Stimulated activated CD4-positive, alpha-beta T cell treated with anti-CD3 and anti-CD28 coated beads, Interleukin-4, amount 100 ng/mL, for 4 hours (primary cell): Measurements from ENCODE around the gene BOLA2B.
"Not testable (repeated sequence)": the region's sequence is repeated elsewhere in the genome, so short reads cannot be mapped to it uniquely, and the experiment has no call there.

ENCODE experiments used
- DNase-seq, 2 experiments: peaks; one replicate each; pipeline ENCODE4 v3.0.0-alpha.2; 2020

The BOLA2B gene

GRCh38 chr16:30193615-30194014, at the start of gene BOLA2B, which contains the start of gene SLX1A:
Gene BOLA2B (minus strand): TSS chr16:30193666. CDS start chr16:30193595, 71 bp downstream.
Gene SLX1A (plus strand): TSS chr16:30193875. CDS start chr16:30194085, 210 bp downstream.
- DNase-seq: not testable (repeated sequence)

GRCh38 chr16:30217082-30217481, 23.6 kb upstream of the BOLA2B start:
- not testable (repeated sequence) for DNase-seq

DNA sequence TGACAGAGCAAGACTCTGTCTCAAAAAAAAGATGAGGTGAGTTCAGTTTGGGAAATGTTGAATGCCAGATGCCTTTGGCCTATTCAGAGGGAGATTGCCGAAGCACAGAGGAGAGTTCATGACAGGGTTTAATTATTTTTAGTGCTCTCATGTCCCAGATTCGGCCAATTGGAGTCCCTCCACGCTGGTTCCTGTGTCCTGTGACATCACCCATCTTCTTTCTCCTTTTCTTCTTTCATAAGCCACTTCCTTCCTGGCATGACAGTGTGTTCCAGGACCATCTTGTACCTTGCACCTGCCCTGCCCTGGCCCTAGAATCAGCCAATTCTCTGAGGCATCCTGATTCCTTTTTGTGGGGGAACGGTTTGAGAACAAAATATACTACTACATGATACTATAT, 17.9 kb upstream of the BOLA2B start:
- DNase-seq: not testable (repeated sequence)

GRCh38 chr16:30209032-30209431, 15.6 kb upstream of the BOLA2B start:
- not testable (repeated sequence) for DNase-seq

DNA sequence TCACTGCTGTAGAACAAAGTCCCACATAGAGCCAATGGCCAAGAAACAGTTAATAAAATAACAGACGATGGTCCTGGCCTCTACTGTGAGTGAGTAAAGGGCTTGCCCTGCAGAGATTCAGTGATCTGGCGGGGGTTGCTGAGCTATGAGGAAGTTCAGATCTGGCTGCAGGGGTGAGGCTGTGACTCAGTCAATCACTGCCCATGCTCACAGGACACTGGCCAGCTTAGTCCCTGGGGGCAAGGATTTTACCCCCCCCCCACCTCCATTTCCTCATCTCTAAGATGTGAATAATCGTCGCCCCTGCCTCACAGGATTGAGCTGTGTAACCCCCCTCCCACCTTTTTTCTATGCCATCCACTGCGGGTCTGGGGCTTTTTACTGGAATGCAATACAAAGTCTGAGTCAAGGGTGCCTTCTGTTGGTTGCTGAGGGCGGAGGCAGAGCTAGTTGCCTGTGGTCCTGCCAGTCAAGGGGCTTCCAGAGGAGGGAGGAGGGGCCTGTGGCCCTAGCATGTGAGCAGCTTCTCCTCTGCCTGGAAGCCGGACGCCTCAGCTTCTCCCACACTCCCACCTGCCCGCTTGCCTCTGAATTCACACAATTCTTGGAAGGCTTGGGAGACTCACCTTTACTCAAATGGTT, 13.7 kb upstream of the BOLA2B start:
- DNase-seq: peak in 1 of 2 experiments; percentile 1

- DNase-seq: not testable (repeated sequence)
These were observed 12.8 kb upstream of the BOLA2B start for GRCh38 chr16:30206252-30206651.

DNA sequence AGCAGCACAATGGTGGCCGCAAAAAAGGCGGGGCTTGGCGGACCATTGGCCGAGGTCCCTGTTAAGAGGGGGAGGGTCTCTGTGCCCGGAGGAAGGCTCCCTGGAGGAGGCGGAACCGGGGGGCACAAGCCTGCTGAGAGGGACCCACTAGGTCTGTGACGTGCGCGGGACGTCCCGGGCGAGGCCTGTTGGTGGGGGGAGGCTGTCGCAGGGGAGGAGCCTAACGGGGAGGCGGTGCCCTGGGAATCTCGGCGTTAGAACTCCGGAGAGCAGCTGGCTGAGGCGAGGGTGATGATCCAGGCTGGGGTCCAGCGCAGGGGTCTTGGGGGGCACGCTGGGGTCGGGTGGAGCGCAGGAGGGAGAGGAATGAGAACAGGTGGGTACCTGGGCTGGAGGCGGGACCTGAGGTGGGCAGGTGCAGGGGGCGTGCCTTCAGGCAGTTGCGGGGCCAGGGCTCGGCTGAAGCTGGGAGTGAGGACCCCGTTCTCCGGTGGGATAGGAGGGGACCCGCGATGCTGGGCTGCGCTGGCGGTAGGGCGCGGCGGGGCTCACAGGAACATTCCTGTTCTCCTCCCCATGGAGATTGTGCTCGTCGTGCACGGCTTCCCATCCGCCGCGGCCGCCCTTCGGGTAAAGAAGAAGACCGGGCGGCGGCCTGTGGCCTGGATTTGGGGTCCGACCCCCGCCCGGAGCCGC, 12.2 kb upstream of the BOLA2B start:
- not testable (repeated sequence) for DNase-seq

DNA sequence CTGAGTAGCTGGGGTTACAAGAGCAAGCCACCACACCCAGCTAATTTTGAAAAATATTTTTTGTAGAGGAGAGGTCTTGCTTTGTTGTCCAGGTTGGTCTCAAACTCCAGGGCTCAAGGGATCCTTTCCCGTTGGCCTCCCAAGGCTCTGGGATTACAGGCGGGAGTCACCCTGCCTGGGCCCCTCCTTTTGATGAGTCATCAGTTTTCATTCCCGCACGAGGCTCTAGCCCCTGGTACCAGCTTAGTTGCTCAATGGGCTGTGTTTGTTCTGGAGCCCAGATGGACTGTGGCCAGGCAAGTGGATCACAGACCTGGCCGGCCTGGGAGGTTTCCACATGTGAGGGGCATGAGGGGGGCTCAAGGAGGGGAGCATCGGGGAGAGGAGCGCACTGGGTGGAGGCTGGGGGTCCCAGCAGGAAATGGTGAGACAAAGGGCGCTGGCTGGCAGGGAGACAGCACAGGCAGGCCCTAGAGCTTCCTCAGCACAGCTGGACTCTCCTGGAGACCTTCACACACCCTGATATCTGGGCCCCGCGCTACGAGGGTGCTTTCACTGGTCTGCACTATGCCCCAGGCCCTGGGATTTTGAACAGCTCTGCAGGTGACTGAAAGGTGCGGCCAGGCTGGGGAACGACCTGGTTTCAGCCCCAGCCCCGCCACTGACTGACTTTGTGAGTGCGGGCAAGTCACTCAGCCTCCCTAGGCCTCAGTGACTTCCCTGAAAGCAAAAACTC, 6.3 kb upstream of the BOLA2B start:
- not testable (repeated sequence) for DNase-seq

- DNase-seq: not testable (repeated sequence)
These were observed 5.6 kb upstream of the BOLA2B start, which contains the start of gene SULT1A3 for GRCh38 chr16:30199049-30199448. Gene SULT1A3 (plus strand): TSS chr16:30199255. CDS start chr16:30200729, 1,474 bp downstream.

GRCh38 chr16:30197001-30197400, 3.5 kb upstream of the BOLA2B start:
- not testable (repeated sequence) for DNase-seq

DNA sequence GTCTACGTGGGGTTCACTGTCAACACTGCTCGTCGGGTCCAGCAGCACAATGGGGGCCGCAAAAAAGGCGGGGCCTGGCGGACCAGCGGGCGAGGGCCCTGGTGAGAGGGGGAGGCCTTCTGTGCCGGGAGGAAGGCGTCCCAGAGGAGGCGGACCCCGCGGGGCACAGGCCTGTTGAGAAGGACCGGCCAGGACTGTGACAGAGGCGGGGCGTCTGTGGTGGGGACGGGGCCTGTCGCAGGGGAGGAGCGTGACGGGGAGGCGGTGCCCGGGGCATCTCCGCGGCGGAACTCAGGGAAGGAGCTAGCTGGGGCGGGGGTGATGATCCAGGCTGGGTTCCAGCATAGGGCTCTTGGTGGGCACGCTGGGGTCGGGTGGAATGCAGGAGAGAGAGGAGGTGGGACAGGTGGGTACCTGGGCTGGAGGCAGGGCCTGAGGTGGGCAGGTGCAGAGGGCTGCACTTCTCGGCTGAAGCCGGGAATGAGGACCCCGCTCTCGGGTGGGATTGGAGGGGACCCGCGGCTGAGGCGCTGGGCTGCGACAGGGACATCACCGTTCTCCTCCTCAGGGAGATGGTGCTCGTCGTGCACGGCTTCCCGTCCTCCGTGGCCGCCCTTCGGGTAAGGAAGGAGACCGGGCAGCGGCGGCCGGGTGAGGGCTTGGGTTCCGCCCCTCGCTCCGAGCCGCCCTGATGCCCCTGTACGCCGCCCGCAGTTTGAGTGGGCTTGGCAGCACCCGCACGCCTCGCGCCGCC, 883 bp upstream of the BOLA2B start:
- not testable (repeated sequence) for DNase-seq

DNA sequence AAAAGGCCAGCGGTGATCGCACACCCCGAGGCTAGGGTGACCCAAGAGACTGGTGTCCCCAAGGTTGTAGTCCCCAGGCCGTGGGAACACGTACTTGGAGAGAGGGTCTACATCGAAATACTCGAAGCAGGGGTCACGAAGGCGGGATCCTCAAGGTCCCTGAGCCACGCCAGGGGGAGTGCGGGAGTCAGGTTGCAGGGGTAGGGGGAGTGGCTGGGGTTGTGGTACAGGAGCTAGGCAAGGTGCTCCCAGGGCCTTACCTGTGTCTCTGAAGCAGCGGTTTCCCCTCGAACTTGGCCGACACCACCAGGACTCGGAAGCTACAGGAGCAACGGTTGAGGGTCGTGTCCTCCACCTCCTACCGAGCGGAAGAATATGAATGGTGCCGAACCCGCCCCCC, 368 bp downstream of the BOLA2B start:
- DNase-seq: not testable (repeated sequence)

- DNase-seq: not testable (repeated sequence)
These were observed 2.3 kb downstream of the BOLA2B start for GRCh38 chr16:30191158-30191557.

- no peak for DNase-seq
These were observed 5.4 kb downstream of the BOLA2B start for GRCh38 chr16:30187971-30188561.

GRCh38 chr16:30187556-30187865, 6.0 kb downstream of the BOLA2B start:
- DNase-seq: no peak

DNA sequence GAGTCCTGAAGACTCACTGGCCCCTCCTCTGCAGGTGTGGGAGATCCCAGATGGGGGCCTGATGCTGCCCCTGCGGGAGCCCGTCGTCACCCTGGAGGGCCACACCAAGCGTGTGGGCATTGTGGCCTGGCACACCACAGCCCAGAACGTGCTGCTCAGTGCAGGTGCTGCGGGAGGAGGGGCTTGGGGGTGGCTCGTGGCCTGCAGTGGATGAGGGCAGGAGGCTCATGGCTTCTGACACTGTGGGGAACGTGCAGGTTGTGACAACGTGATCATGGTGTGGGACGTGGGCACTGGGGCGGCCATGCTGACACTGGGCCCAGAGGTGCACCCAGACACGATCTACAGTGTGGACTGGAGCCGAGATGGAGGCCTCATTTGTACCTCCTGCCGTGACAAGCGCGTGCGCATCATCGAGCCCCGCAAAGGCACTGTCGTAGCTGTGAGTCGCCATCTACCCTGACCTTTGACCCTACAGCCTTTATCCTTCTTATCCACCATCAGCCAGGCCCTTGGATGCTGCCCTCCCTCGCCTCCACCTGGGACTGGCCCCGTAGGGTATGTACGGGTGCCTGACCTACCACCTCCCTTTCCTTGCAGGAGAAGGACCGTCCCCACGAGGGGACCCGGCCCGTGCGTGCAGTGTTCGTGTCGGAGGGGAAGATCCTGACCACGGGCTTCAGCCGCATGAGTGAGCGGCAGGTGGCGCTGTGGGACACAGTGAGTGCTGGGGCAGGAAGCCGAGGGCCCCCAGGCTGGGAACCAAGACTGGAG, 6.5 kb downstream of the BOLA2B start:
- DNase-seq: peak; percentile 82 to 90

DNA sequence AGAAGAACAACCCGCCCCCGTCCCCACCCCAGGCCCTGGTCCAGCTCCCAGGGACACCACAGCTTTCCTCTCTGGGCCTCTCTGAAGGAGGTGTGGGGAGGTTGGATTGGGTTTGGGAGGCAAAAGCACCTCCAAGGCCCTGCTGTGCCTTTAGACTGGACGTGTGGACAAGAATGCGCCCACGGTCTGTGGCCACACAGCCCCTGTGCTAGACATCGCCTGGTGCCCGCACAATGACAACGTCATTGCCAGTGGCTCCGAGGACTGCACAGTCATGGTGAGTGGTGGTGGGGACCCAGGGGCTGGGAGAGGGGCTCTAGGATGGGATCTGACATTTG, 7.1 kb downstream of the BOLA2B start:
- DNase-seq: no peak

DNA sequence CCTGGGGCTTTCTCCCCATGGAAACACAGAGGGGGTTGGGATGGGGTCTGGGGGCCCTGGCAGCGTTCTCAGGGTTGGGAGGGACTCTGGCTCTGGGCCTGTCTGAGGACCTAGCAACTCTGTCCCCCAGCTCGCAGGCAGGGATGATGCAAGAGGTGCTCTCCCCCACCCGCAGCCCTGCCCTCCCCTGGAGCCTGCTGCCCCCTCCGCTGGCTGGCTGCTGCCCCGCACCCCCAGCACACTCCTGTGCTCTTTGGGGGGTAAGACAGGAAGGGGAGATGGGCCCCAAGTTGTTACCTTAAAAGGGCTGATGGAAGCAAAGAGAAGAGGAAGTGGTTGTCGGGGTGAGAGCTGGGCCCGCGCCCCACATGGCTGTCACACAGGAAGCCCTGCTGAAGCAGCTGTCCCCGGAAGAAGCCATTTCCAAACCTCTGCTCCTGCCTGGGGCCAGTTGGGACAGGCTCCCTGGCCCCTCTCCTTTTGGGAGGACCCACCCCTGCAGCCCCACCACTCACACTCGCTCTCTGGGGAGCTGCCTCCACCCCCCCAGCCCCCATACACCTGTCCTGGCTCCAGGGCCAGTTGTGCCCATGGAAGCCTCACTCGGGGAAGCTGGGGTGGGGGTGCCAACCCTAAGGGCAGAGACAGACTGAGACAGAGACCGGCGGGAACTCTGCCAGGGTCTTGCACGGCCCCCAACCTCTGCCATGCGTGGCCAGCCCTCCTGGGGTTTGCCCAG, 7.6 kb downstream of the BOLA2B start:
- peak; percentile 66 to 80 for DNase-seq

GRCh38 chr16:30184891-30185682, 8.4 kb downstream of the BOLA2B start:
- DNase-seq: peak in 1 of 2 experiments; percentile 30
